GM12865 (cell line): Measurements from ENCODE around the gene HOXA1.

Experiments used
- DNase-seq: peaks from one replicate; pipeline ENCODE4 v3.0.0; 2010; ENCODE audit warnings: low read depth
- H3K4me3 ChIP-seq: 2 replicates; pipeline ENCODE4 v1.5.1; 2011; ENCODE audit warnings: mild to moderate bottlenecking, low read depth, low read length, control low read depth
- TF ChIP-seq, protein P1 (sequence below): IDR thresholded peaks from 2 replicates; pipeline ENCODE4 v1.5.1; 2011; ENCODE audit warnings: low read length, control low read depth, low read depth, inconsistent platforms; ENCODE audit not compliant: insufficient read depth; ENCODE audit errors: missing control alignments

The HOXA1 gene

DNA sequence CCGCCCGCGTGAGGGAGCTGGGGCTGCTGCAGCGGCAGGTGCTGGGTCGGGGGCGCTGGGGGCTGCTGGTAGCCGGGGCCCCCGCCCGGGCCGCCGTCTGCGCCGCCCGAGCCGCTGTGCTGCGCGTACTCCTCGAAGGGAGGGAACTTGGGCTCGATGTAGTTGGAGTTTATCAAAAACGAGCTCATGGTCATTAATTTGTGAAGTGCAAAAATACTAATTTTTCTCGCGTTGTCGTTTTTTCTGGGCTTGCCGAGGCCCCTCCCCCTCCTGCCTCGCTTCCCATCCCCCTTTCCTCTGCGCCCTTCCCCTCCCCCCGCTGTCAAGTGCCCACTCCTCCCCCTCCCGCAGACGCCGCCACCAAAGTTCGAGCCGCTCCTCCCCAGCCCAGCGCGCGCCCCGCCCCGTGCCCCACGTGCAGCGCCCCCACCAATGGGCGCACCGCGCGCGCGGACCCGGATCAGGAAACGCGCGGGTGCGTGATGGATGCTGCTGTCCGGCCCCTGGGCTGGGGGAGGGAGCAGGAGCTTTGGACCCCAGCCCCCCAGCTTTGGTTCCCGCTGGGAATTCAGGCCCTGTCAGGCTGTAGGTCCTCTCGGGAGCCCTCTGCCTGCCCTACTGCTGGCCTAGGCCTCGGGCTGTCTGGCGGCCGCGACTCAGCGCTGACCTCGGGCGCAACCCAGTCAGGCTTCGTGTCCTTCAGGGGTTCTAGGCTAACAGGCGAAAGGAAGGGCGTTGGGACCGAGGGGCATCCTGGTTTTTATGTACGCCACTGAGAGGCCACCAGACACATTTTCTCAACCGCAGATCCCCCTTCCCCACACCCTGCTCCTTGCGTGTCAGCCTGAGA is 35.0 kb upstream of the HOXA1 start, which contains the start of gene HOXA4:
HOXA4 (minus strand) TSS at position 218 of the 850 bp plus-strand sequence; CDS start at position 194, 24 bp downstream.
- no peak within 1 kb of the TSS for H3K4me3 ChIP-seq
- TF ChIP-seq, protein P1, sequence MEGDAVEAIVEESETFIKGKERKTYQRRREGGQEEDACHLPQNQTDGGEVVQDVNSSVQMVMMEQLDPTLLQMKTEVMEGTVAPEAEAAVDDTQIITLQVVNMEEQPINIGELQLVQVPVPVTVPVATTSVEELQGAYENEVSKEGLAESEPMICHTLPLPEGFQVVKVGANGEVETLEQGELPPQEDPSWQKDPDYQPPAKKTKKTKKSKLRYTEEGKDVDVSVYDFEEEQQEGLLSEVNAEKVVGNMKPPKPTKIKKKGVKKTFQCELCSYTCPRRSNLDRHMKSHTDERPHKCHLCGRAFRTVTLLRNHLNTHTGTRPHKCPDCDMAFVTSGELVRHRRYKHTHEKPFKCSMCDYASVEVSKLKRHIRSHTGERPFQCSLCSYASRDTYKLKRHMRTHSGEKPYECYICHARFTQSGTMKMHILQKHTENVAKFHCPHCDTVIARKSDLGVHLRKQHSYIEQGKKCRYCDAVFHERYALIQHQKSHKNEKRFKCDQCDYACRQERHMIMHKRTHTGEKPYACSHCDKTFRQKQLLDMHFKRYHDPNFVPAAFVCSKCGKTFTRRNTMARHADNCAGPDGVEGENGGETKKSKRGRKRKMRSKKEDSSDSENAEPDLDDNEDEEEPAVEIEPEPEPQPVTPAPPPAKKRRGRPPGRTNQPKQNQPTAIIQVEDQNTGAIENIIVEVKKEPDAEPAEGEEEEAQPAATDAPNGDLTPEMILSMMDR, result no peak
- no peak for DNase-seq

DNA sequence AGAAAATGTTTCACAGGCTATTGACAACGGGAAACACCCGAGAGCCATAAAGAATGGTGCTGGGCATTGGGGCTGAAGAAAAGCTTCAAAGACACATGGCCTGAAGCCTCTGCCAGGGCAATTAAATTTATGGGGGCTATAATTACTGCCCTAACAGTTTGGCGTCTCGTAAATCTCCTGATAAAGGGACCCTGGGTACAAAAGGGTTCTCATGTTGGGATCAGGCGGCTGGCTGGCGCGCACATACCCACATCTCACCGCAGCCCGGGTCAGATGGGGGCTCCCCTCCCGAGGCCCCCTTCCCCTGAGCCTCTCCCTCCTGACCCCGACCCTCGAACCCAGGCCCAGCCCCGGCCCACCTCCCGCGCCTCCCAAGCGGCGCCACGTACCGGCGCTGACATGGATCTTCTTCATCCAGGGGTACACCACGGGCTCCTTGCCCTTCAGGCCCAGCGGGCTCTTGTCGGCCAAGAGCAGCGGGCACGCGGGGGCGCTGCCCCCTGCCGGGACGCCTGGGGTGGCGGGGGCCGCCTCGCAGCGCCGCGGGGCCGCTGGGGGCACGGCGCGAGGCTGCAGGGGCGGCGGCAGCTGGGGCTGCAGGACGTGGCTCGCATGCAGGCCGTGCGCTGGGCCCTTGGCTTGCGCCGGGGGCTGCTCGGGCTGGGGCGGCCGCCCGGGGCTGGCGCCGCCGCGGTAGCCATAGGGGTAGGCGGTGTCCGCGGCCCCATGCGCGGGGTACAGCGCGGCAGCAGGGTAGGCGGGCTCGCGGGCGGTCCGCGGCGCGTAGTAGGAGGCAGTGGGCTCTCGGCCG is 34.1 kb upstream of the HOXA1 start:
- DNase-seq, result no peak
- TF ChIP-seq, protein P1, result no peak
- H3K4me3 ChIP-seq, result no peak overlapping the region

DNA sequence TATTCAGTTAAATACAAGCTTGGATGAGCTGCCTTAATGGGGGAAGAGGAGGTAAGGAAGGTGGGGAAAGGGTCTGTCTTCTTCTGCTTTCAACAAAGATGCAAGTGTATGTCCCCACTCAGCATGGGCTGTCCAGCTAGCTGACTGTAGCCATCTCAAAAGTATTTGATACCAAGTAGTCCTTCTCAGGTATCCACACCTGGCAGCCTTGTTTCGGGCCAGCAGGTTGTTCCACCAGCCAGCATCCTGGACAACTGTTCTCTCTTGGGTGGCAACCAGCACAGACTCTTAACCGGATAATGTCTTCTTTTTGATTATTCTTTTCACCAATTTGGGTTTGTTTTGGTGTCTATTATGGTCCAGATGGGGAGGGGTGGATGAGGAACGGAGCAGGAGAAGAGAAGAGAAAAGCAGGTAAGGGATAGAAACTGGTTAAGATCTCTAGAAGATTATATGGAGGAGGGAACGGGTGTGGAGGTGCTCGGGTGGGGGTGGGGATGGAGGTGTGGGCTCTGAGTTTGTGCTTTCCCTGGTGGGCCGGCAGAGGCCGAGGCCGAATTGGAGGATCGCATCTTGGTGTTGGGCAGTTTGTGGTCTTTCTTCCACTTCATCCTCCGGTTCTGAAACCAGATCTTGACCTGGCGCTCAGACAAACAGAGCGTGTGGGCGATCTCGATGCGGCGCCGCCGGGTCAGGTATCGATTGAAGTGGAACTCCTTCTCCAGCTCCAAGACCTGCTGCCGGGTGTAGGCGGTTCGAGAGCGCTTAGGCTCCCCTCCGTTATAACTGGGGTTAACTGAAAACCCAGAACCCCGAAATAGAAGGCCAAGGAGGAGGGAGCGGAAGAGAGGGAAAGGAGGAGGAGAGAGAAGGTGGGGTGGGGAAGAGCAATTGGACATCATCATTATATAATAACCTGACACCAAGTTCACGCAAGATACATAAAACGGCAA is 33.3 kb upstream of the HOXA1 start:
- TF ChIP-seq, protein P1, result no peak
- DNase-seq, result no peak
- H3K4me3 ChIP-seq, result no peak overlapping the region

DNA sequence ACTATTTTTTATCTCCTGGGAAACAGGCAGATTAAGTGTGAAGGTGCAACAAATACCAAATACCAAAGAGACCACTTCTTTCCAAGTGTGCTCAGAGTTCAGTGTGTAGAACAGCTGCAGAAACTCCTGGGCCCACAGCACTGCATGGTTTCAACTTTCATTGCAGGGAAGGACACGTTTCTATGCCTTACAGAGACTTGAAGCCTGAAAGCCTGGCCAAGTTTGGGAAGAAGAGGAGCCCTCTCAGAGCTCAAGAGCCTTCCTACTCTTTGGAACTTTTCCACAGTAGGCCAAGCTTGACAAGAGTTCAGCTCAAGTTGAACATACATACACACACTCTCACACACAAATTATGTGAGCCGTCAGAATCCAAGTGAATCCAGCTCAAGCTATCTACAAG is 32.2 kb upstream of the HOXA1 start:
- no peak overlapping the region for H3K4me3 ChIP-seq
- DNase-seq, result no peak
- TF ChIP-seq, protein P1, result no peak

DNA sequence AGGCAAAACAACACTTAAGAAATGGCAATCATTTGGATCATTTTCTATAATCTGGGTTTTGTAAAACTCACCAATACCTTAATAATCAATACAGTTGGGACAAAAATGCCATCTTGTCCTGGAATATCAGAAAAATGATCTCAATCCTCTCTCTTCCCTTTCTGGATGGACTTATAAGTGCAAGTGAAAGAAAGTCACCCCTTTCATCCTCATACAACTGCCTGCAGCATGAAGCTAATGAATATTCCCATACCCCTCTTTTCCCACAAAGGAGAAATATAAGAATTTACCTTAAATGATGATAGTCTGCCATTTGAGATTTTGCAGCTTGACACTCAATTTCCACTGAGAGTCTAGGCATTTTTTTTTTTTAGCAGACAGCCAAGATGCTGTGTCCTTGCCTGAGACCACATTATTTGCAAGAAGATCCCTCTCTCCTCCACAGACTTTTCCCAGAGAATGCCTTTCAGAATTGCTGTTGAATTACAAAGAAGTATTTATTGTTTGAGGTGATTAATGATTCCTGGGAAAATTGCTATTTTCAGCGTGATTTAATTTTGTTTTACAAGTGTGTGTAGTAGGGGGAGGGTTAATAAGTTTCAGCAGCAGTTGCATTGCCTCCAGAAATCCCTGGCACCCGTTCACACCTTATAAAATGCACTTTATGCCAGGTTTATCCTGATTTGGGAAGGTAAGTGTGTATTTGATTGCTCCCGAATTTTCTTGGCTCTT is 31.0 kb upstream of the HOXA1 start:
- TF ChIP-seq, protein P1, result no peak
- no peak for DNase-seq
- H3K4me3 ChIP-seq, result no peak overlapping the region

DNA sequence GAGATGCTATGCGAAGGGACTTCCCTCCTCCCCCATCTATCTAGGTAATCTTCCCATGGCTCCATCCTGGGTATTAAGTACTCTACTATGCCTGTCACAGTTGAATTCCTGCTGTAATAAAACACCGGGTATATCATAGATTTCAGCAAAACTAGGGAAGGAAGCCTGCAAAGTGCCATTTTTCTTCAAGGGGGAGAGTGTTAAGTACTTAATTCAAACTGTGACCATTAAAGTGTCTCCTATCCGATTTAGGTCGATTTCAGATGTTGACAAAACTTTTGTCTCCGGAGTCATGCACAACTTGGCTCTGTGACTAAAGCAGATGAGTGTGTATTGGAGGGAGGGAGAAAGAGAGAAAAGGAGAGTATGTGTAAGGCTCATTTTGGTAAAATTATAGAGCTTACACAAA is 30.2 kb upstream of the HOXA1 start:
- H3K4me3 ChIP-seq, result no peak overlapping the region
- TF ChIP-seq, protein P1, result no peak
- DNase-seq, result no peak
